KOPT-K1 (cell line): ENCODE results near the gene YEATS4.
"Not testable (repeated sequence)": the region's sequence is repeated elsewhere in the genome, so short reads cannot be mapped to it uniquely, and the experiment has no call there.

Source experiments
- H3K27ac ChIP-seq: fragments of 200-600 bp; sonication (generic); 2 replicates; pipeline ENCODE4 v1.5.1; 2016; ENCODE audit warnings: antibody characterized with exemption, mild to moderate bottlenecking, low read depth, low read length; ENCODE audit not compliant: poor library complexity, severe bottlenecking
- H3K36me3 ChIP-seq: fragments of 200-600 bp; sonication (generic); 2 replicates; pipeline ENCODE4 v1.5.1; 2017; ENCODE audit warnings: antibody characterized with exemption, mild to moderate bottlenecking, low read length, moderate library complexity; ENCODE audit not compliant: insufficient read depth
- H3K9me3 ChIP-seq: fragments of 200-600 bp; sonication (generic); 2 replicates; pipeline ENCODE4 v1.5.1; 2017; ENCODE audit warnings: antibody characterized with exemption, low read length, mild to moderate bottlenecking; ENCODE audit not compliant: insufficient read depth, poor library complexity, severe bottlenecking

YEATS4 gene

GRCh38 chr12:69359531-69360347, at the start of gene YEATS4:
Gene YEATS4, plus strand, starts transcription at chr12:69359743. Its CDS starts 230 bp downstream, at chr12:69359973.
- Histone ChIP-seq H3K36me3 (peaks cover 38% of the 10 kb centered on the region), H3K9me3 (no peaks in the 10 kb centered on the region), H3K27ac (peak within 1 kb of the TSS; percentile 97)

DNA sequence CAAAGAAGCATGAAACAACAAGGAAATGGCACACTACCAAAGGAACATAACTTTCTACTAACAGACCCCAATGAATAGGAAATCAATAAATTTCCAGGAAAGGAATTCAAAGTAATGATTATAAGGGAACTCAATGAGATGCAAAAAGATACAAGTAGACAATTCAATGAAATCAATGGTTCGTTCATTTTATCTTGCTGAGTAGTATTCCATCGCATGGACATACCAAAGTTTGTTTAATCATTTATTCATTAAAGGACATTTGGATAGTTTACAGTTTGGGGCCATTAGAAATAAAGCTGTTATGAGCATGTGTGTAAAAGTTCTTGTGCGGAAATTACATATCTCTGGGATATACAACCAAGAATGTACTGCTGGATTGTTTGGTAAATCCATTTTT, 46.3 kb upstream of the YEATS4 start:
- H3K36me3 ChIP-seq: no peaks in the 10 kb centered on the region
- H3K27ac ChIP-seq: no peak overlapping the region
- peaks cover 5% of the 10 kb centered on the region for H3K9me3 ChIP-seq

DNA sequence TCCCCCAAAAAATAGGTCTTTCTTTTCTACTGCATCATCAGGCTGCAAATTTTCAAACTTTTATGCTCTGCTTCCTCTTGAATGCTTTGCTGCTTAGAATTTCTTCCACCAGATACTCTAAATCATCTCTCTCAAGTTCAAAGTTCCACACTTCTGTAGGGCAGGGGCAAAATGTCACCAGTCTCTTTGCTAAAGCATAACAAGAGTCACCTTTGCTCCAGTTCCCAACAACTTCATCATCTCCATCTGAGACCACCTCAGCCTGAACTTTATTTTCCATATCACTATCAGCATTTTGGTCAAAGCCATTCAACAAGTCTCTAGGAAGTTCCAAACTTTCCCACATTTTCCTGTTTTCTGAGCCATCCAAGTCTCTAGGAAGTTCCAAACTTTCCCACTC, 42.8 kb upstream of the YEATS4 start:
- not testable (repeated sequence) for H3K36me3 ChIP-seq

DNA sequence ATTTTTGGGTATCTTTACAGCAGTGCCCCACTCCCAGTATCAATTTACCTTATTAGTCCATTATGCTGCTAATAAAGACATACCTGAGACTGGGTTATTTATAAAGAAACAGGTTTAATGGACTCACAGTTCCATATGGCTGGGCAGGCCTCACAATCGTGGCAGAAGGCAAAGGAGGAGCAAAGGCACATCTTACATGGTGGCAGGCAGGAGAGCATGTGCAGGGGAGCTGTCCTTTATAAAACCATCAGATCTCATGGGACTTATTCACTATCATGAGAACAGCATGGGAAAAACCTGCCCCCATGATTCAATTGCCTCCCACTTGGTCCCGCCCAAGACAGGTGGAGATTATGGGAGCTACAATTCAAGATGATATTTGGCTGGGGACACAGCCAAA, 42.3 kb upstream of the YEATS4 start:
- not testable (repeated sequence) for H3K36me3 ChIP-seq, H3K27ac ChIP-seq
- H3K9me3 ChIP-seq: peaks cover 14% of the 10 kb centered on the region

More for the DNA sequence above, 42.8 kb upstream of the YEATS4 start:
- H3K9me3 ChIP-seq: peaks cover 12% of the 10 kb centered on the region
- not testable (repeated sequence) for H3K27ac ChIP-seq

- Histone ChIP-seq H3K36me3 (no peaks in the 10 kb centered on the region), H3K9me3 (peaks cover 15% of the 10 kb centered on the region), H3K27ac (no peak overlapping the region)
These were observed 41.3 kb upstream of the YEATS4 start for GRCh38 chr12:69318225-69318624.

DNA sequence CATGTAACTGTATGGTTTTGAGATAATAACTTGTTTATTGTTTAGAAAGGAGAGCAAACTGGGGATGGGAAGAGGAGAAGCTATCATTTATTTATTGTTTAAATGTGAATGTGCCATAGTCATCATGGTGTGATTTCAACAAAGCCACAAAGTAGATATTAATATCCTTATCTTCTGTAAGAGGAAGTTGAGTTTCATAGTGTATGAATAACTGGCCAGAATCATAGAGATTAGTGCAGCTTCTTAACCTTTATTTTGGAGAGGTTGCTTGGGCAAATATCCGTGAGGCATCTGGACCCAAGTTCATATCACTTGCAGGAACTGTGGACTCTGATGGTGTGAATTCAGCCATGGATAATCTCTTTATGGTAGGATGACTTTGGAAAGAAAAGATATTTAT, 38.2 kb upstream of the YEATS4 start:
- no peaks in the 10 kb centered on the region for H3K36me3 ChIP-seq
- no peak overlapping the region for H3K27ac ChIP-seq
- peaks cover 15% of the 10 kb centered on the region for H3K9me3 ChIP-seq

DNA sequence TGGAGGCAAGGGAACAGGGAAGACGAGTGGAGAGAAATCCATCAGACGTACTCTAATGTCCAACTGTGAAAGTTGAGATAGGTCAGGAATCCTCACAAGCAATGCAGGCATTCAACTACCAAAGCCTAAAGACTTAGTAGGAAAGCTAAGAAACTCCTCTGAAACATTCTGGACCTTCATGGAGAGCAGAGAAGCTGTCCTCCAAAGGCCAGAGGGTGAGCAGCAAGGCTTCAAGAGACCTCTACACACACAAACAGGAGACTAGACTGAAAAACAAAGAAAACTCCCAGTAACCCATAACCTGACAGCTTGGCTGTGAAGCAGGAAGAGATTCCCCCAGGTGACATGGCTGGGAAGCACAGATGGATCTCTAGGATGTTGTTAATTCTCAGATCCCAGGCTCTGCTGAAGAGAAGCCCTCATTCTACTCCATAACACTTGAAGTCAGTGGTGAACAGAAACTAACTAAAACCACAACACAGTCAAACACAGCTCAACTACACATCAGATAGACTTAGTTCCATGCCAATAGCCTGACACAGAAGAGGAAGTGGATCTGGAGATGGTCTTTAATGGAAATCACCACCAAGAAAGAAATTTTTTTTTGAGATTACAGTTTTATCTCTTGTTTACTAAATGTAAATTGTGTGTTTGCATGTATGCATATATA, 34.6 kb upstream of the YEATS4 start:
- Histone ChIP-seq H3K9me3 (peaks cover 10% of the 10 kb centered on the region), H3K27ac (no peak overlapping the region)

DNA sequence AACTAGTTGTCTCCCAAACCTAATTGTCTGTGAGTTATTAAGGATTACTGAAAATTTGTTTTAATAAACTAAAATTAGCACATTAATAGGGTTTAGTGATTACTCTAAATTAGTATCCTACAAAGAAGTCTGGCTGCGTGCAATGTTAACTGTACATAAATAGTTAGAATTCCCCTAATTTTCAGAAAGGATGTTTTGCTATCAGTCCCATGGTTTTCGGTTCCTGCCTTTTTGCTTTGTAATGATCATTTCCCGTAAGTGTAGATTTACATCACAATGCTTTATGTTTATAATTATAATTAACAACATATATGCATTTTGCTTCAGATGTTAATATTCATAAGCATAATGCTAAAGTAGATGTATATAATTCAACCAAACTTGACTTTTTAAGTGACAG, 31.1 kb upstream of the YEATS4 start:
- no peaks in the 10 kb centered on the region for H3K36me3 ChIP-seq
- no peak overlapping the region for H3K27ac ChIP-seq
- no peaks in the 10 kb centered on the region for H3K9me3 ChIP-seq

More for the DNA sequence above, 34.6 kb upstream of the YEATS4 start:
- no peaks in the 10 kb centered on the region for H3K36me3 ChIP-seq

- no peaks in the 10 kb centered on the region for H3K36me3 ChIP-seq
- H3K27ac ChIP-seq: no peak overlapping the region
- H3K9me3 ChIP-seq: no peaks in the 10 kb centered on the region
These were observed 29.7 kb upstream of the YEATS4 start for GRCh38 chr12:69329669-69330428.

- peak overlapping the region; percentile 42 for H3K27ac ChIP-seq
- H3K9me3 ChIP-seq: no peaks in the 10 kb centered on the region
These were observed 28.8 kb upstream of the YEATS4 start for GRCh38 chr12:69330475-69331473.

DNA sequence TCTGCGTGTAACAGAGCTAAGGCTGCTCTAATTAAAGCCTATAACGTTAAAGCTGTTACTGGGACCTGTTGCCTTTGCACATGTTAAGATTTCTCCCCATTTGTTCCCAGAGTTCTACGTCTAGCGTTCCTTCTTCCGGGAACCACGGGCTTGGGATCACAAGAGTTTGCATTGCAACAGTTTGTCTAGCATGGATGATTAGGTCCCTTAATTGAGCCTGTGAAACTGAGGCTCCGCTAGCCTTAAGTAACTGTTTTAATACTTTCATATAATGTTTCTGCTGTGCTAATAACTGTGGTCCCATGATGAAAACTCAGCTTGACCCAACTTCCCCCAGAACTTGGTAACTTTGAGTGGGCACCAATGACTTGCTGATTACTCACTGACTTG, 28.0 kb upstream of the YEATS4 start:
- no peaks in the 10 kb centered on the region for H3K9me3 ChIP-seq
- no peaks in the 10 kb centered on the region for H3K36me3 ChIP-seq
- H3K27ac ChIP-seq: peak overlapping the region; percentile 42

More at GRCh38 chr12:69330475-69331473, 28.8 kb upstream of the YEATS4 start:
- no peaks in the 10 kb centered on the region for H3K36me3 ChIP-seq

DNA sequence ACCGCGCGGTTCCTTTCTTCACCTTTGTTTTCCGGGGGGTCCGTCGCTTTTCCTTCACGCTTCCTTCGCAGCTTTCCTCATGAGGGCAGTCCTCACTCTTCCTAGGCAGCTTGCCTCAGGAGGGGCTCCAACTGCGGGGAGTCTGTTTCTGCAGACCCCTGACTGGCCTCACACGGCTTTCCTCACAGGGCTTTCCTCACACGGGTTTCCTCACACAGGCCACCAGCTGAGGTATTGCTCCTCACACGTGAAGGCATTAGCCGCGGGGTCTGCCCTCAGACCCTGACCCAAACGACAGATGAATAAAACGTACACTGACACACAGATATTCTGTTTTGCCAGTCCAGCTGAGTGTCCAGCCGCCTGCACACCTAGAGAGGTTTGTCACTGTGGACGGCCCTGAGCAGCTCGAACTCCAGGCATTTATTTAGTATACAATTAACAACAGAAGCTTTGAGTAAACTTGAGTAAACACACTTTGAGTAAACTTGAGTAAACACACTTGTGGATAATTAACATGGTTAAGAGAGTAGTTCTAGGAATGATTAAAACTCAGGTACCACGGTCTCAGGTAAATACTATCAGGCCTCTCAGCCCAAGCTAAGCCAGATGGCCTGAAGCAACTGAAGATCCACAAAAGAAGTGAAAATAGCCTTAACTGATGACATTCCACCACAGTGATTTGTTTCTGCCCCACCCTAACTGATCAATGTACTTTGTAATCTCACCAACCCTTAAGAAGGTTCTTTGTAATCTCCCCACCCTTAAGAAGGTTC, 27.4 kb upstream of the YEATS4 start:
- Histone ChIP-seq H3K9me3 (no peaks in the 10 kb centered on the region), H3K27ac (no peak overlapping the region), H3K36me3 (no peaks in the 10 kb centered on the region)

GRCh38 chr12:69332815-69333358, 26.7 kb upstream of the YEATS4 start:
- no peak overlapping the region for H3K27ac ChIP-seq
- no peaks in the 10 kb centered on the region for H3K9me3 ChIP-seq
- no peaks in the 10 kb centered on the region for H3K36me3 ChIP-seq
